Measurements from ENCODE around the gene WBP2NL.

DNA sequence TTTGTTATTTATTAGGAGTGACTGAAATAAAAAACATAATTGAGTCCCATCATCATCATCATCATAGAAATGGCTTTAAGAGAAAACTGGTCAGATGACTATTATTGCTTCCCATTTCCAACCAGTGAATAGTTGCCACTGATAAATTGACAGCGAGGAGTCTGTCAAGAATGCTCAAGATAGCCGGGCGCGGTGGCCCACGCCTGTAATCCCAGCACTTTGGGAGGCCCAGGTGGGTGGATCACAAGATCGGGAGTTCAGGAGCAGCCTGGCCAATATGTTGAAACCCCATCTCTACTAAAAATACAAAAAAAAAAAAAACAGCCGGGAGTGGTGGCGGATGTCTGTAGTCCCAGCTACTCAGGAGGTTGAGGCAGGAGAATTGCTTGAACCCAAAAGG lies 1.9 kb downstream of the WBP2NL start:
- TF ChIP-seq, protein P1, sequence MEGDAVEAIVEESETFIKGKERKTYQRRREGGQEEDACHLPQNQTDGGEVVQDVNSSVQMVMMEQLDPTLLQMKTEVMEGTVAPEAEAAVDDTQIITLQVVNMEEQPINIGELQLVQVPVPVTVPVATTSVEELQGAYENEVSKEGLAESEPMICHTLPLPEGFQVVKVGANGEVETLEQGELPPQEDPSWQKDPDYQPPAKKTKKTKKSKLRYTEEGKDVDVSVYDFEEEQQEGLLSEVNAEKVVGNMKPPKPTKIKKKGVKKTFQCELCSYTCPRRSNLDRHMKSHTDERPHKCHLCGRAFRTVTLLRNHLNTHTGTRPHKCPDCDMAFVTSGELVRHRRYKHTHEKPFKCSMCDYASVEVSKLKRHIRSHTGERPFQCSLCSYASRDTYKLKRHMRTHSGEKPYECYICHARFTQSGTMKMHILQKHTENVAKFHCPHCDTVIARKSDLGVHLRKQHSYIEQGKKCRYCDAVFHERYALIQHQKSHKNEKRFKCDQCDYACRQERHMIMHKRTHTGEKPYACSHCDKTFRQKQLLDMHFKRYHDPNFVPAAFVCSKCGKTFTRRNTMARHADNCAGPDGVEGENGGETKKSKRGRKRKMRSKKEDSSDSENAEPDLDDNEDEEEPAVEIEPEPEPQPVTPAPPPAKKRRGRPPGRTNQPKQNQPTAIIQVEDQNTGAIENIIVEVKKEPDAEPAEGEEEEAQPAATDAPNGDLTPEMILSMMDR (IDR thresholded peaks at IDR 0.05), result no peak
- no peak for TF ChIP-seq POLR2A (IDR thresholded peaks at IDR 0.05)
